Natural killer cell (primary cell): ENCODE data around the gene RAB6B. TPM values are rescaled to one million over a fixed set of nuclear protein-coding genes. Genes with fewer than 3 reads are reported as not detected.

Experiments
- ATAC-seq, 3 donors: fragments of 150-1000 bp in 2 of 3; fragments of 200-7000 bp in 1 of 3; cut with Tn5 transposase; 1 replicate in 1 of 3; 2 replicates in 2 of 3; pipeline ENCODE4 v1.10.0; 2021; ENCODE audit warnings: mild to moderate bottlenecking in 2 of 3, moderate library complexity in 2 of 3
- DNase-seq, 2 donors: peaks; one replicate each; pipeline versions ENCODE4 v3.0.0 to v3.0.0-alpha.2; 2013 to 2021; ENCODE audit warnings: mixed read lengths in 1 of 2
- H3K27ac ChIP-seq: one replicate; pipeline ENCODE4 v1.5.1; 2013; ENCODE audit warnings: mild to moderate bottlenecking, low read length
- H3K27me3 ChIP-seq: one replicate; pipeline ENCODE4 v1.6.1; 2013; ENCODE audit warnings: low read length; ENCODE audit not compliant: control insufficient read depth, insufficient read depth
- H3K36me3 ChIP-seq: one replicate; pipeline ENCODE4 v1.6.1; 2013; ENCODE audit warnings: low read length; ENCODE audit not compliant: control insufficient read depth, insufficient read depth
- H3K4me1 ChIP-seq: one replicate; pipeline ENCODE4 v1.6.1; 2013; ENCODE audit warnings: low read length; ENCODE audit not compliant: control insufficient read depth, insufficient read depth
- H3K4me3 ChIP-seq: one replicate; pipeline ENCODE4 v1.5.1; 2013; ENCODE audit warnings: low read length
- H3K9me3 ChIP-seq: one replicate; pipeline ENCODE4 v1.6.1; 2013; ENCODE audit warnings: low read length; ENCODE audit not compliant: control insufficient read depth, insufficient read depth
- H3K27ac Mint-ChIP-seq, 2 donors: one replicate each; pipeline ENCODE4 v1.8.0; 2022; ENCODE audit warnings: mild to moderate bottlenecking in 2 of 2, mixed read lengths in 2 of 2, moderate library complexity in 1 of 2
- H3K27me3 Mint-ChIP-seq, 2 donors: one replicate each; pipeline ENCODE4 v1.8.0; 2022; ENCODE audit warnings: low read depth in 2 of 2, mixed read lengths in 2 of 2
- H3K36me3 Mint-ChIP-seq: one replicate; pipeline ENCODE4 v1.8.0; 2022; ENCODE audit warnings: mixed read lengths
- H3K4me1 Mint-ChIP-seq, 2 donors: one replicate each; pipeline ENCODE4 v1.8.0; 2022; ENCODE audit warnings: mixed read lengths in 2 of 2
- H3K4me3 Mint-ChIP-seq: one replicate; pipeline ENCODE4 v1.8.0; 2022; ENCODE audit warnings: mild to moderate bottlenecking, moderate library complexity, mixed read lengths
- H3K9me3 Mint-ChIP-seq, 2 donors: one replicate each; pipeline ENCODE4 v1.8.0; 2022; ENCODE audit warnings: mixed read lengths in 2 of 2
- CTCF ChIP-seq: fragments of 200-600 bp; IDR thresholded peaks from one replicate; pipeline ENCODE4 v1.8.0; 2022; ENCODE audit warnings: antibody characterized with exemption
- WGBS: methylation state at CpG from one replicate; pipeline ENCODE4 v1.1.7; 2013; ENCODE audit warnings: missing lambda C conversion rate; ENCODE audit not compliant: insufficient coverage; 5-methylcytosine and 5-hydroxymethylcytosine counted together
- intact Hi-C: fragments of 100-400 bp; cut with micrococcal nuclease; formaldehyde crosslinking; loops from one replicate; pipeline ENCODE4 v1.14.2; 2022
- total RNA-seq, 4 donors: library from RNA; stranded (reverse); fragments of 120-200 nt in 1 of 4; gene quantifications; one replicate each; pipeline versions ENCODE4 v1.2.3 to v1.2.4, GENCODE V29; 2013 to 2022

RAB6B gene
- total RNA-seq, 3 donors from 2014 or later (not counting 1 experiment from before 2014, with no cell fraction given), result 1.4 to 2.7 (median 1.6) TPM

- Mint-ChIP-seq H3K9me3 (no peaks in the 10 kb centered on the region), H3K36me3 (no peaks in the 10 kb centered on the region), H3K27me3 (peaks cover 14 to 30% of the 10 kb centered on the region in 2 donors), H3K4me3 (no peak overlapping the region), H3K4me1 (no peaks in the 10 kb centered on the region), H3K27ac (no peak overlapping the region)
- H3K27ac ChIP-seq, result no peak overlapping the region
- peaks cover 5% of the 10 kb centered on the region for H3K27me3 ChIP-seq
- WGBS, result 71% methylated on average over 9 of the region's 10 CpGs
- no peak for TF ChIP-seq CTCF
- no peaks in the 10 kb centered on the region for H3K36me3 ChIP-seq
- no peaks in the 10 kb centered on the region for H3K4me1 ChIP-seq
- intact Hi-C loops, result no loop called here
- H3K4me3 ChIP-seq, result no peak overlapping the region
- no peak for DNase-seq
- H3K9me3 ChIP-seq, result no peaks in the 10 kb centered on the region
- no peak for ATAC-seq
Observed at GRCh38 chr3:133915685-133916658, 20.3 kb upstream of the RAB6B start.

DNA sequence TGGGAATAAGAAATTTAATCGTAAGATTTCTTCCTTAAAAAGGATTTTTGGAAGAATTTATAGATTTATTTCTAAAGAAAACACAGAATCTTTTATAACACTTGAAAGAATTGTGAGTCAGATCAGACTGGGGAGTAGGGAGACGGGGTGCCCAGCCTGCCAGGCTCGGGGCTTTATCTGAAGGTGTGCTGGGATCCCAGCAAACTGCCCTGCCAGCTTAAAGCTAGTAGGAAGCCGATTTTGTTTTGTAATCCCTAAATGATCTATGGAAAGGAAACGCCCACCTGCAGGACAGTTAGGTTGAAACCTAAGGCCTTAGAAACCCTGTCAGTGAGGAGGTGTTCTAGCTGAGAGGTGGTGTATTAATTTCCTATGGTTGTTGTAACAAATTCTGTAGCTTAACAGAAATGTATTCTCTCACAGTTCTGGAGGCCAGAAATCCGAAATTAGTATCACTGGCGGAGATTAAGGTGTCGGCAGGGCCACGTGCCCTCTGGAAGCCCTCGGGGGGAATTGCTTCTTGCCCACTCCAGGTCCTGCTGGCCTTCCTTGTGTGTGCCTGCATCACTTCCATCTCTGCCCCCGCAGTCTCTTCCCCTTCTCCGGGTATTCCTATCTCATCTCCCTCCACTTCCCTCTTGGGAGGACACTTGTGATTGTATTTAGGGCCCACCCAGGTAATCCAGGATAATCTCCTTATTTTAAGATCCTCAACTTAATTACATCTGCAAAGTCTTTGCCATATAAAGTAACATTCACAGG is 19.3 kb upstream of the RAB6B start:
- Histone ChIP-seq H3K27ac (no peak overlapping the region), H3K27me3 (peaks cover 5% of the 10 kb centered on the region), H3K4me1 (no peaks in the 10 kb centered on the region), H3K4me3 (no peak overlapping the region), H3K36me3 (no peaks in the 10 kb centered on the region), H3K9me3 (no peaks in the 10 kb centered on the region)
- Mint-ChIP-seq H3K4me1 (no peaks in the 10 kb centered on the region), H3K9me3 (no peaks in the 10 kb centered on the region), H3K36me3 (no peaks in the 10 kb centered on the region), H3K27me3 (peaks cover 12 to 27% of the 10 kb centered on the region in 2 donors), H3K4me3 (no peak overlapping the region), H3K27ac (no peak overlapping the region)
- no peak for ATAC-seq
- 90% methylated on average over 11 of the region's 12 CpGs for WGBS
- intact Hi-C loops, result no loop called here
- TF ChIP-seq CTCF, result no peak
- no peak for DNase-seq

- Mint-ChIP-seq H3K27ac (no peak overlapping the region), H3K27me3 (peaks cover 3 to 25% of the 10 kb centered on the region in 2 donors), H3K4me3 (no peak overlapping the region), H3K4me1 (no peaks in the 10 kb centered on the region), H3K36me3 (no peaks in the 10 kb centered on the region), H3K9me3 (no peaks in the 10 kb centered on the region)
- DNase-seq (no peak), ATAC-seq (no peak)
- H3K36me3 ChIP-seq, result no peaks in the 10 kb centered on the region
- H3K4me1 ChIP-seq, result no peaks in the 10 kb centered on the region
- TF ChIP-seq CTCF, result no peak
- no peak overlapping the region for H3K27ac ChIP-seq
- intact Hi-C loops, result no loop called here
- H3K27me3 ChIP-seq, result no peaks in the 10 kb centered on the region
- no peak overlapping the region for H3K4me3 ChIP-seq
- WGBS, result 98% methylated on average over 2 of the region's 2 CpGs
- no peaks in the 10 kb centered on the region for H3K9me3 ChIP-seq
Observed at GRCh38 chr3:133910422-133910821, 14.7 kb upstream of the RAB6B start.
